Measurements from ENCODE around the gene POFUT1.

- TF ChIP-seq CTCF (IDR thresholded peaks at IDR 0.05) (no peak), POLR2A (IDR thresholded peaks at IDR 0.05) (no peak), POLR2AphosphoS5 (IDR thresholded peaks at IDR 0.05) (peak in 1 of 3 donors; percentile 34), EP300 (IDR thresholded peaks at IDR 0.05; ENCODE audit: low read depth) (no peak)
Observed at GRCh38 chr20:32226391-32226790, 18.7 kb downstream of the POFUT1 start.

All from transverse colon (tissue), 4 donors.